Measurements from ENCODE around the gene CALM1.

DNA sequence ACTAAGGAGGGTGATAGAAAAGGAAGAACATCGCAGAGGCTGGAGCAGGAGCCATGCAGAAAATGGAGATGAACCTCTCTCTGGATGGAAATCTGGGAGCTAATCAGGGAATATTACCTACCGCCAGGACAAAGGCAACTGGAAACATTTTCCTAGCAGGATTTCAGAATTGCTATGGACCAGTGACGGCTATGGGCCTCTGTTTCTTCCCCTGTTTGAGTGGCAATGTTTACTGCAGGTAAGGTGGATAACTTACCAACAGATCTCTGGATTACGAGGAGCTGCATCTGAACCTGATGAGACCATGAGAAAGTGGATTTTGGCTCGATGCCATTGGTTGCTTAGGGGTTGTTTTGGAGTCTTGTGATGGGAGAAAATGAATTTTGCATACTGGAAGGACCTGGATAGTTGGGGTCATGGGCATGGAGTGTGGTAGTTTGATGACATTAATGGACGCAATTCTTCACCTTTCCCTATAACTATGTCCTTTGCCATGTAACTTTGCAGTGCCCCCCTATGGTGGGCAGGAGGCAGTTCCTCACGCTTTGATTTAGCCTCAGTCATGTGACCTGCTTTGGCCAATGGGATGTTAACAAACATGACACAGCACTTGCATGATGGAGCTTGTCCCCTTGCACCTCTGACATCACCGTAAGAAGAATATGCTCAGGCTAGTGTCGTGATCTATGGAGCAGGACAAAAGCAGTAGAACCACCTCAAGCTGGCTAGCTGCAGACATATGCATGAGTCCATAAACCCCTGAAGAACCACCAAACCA, 51.1 kb downstream of the CALM1 start:
- TF ChIP-seq, protein P1, sequence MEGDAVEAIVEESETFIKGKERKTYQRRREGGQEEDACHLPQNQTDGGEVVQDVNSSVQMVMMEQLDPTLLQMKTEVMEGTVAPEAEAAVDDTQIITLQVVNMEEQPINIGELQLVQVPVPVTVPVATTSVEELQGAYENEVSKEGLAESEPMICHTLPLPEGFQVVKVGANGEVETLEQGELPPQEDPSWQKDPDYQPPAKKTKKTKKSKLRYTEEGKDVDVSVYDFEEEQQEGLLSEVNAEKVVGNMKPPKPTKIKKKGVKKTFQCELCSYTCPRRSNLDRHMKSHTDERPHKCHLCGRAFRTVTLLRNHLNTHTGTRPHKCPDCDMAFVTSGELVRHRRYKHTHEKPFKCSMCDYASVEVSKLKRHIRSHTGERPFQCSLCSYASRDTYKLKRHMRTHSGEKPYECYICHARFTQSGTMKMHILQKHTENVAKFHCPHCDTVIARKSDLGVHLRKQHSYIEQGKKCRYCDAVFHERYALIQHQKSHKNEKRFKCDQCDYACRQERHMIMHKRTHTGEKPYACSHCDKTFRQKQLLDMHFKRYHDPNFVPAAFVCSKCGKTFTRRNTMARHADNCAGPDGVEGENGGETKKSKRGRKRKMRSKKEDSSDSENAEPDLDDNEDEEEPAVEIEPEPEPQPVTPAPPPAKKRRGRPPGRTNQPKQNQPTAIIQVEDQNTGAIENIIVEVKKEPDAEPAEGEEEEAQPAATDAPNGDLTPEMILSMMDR (IDR thresholded peaks at IDR 0.05), result no peak
- no peak for TF ChIP-seq POLR2A (IDR thresholded peaks at IDR 0.05)

All from lower leg skin (tissue), 3 donors.